GM19467 (cell line): ENCODE data around the gene KRTAP6-3.

Experiments used
- ATAC-seq: cut with Tn5 transposase; IDR thresholded peaks from one replicate; pipeline ENCODE4 v1.9.1; 2021; ENCODE audit warnings: mild to moderate bottlenecking, moderate library complexity; ENCODE audit not compliant: unreplicated experiment

The KRTAP6-3 gene

GRCh38 chr21:30623362-30623761 is 31.1 kb downstream of the KRTAP6-3 start:
- no peak for ATAC-seq

- ATAC-seq = no peak
Observed at GRCh38 chr21:30625449-30626165, 33.4 kb downstream of the KRTAP6-3 start.

GRCh38 chr21:30628109-30628508 is 35.9 kb downstream of the KRTAP6-3 start:
- ATAC-seq = no peak

GRCh38 chr21:30629200-30629599 is 37.0 kb downstream of the KRTAP6-3 start:
- no peak for ATAC-seq

- ATAC-seq = no peak
Observed at GRCh38 chr21:30634906-30635305, 42.7 kb downstream of the KRTAP6-3 start, which contains the start of gene KRTAP20-2. Gene KRTAP20-2, plus strand, starts transcription at chr21:30635206. Its CDS starts 58 bp downstream, at chr21:30635264.

GRCh38 chr21:30638686-30639085 is 46.4 kb downstream of the KRTAP6-3 start:
- ATAC-seq = no peak

- ATAC-seq = no peak
Observed at GRCh38 chr21:30642564-30642963, 50.3 kb downstream of the KRTAP6-3 start, which contains the start of gene KRTAP20-3. Gene KRTAP20-3, plus strand, starts transcription at chr21:30642864.
